ENCODE measurements around the gene RPS6KA2. TPM values are rescaled to one million over a fixed set of nuclear protein-coding genes. Genes with fewer than 3 reads are reported as not detected.

RPS6KA2 gene
- polyA plus RNA-seq, 1 experiment: 70.9 TPM

- CTCF ChIA-PET: interaction anchor here (0.6 to 2.4 kb wide), 2 partner anchors 204 to 311 kb away, joined by 4 to 8 read pairs; no protein-coding TSS in a partner anchor
- no peaks in the 10 kb centered on the region for H3K27me3 ChIP-seq (ENCODE audit: control insufficient read depth, insufficient read depth, low read length)
- TF ChIP-seq CTCF (IDR thresholded peaks at IDR 0.05; ENCODE audit: low read depth, low read length): no peak
- no peaks in the 10 kb centered on the region; the same call in 1 of the 2 replicates for H3K9me3 ChIP-seq (ENCODE audit: control insufficient read depth, insufficient read depth, low read length)
- POLR2A ChIA-PET: no interaction called here
- no peak overlapping the region for H3K27ac ChIP-seq (ENCODE audit: low read depth, low read length)
- no peak for DNase-seq (ENCODE audit: low read depth, low spot score)
- H3K4me3 ChIP-seq (ENCODE audit: low read depth, low read length): no peak overlapping the region
Measured at GRCh38 chr6:166464068-166465002, 162.7 kb downstream of the RPS6KA2 start.

DNA sequence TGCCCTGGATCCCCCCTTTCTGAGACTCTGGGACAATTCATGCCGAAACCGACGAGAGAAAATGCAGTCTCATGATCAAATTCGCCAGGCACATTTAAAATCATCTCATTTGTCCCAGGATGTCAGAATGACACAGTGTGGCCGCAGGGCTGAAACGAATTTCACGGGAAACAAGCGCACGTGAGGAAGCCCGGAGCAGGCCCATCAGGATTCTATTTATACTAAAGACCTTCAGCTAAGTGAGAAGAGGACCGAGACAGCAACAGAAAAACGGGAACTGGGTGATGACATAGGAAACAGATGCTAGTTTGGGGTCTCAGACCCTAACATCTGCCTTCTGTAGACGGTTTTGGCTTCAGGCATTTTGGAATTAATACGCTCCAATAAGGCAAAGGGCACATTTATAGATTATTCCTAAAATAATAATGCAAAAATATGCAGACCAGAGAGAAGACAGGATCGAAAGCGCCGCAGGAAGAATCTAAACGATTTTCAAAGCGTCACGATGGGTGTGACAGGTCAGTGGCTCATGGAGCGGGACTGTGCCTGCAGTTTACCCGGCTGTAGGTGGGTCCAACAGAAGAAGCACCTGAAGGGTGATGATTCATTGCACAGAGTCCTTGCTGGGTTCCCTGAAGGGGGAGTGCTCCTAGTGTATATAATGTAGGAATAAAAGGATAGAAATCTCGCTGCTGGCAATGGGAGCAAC lies 163.5 kb downstream of the RPS6KA2 start:
- no peaks in the 10 kb centered on the region; the same call in 1 of the 2 replicates for H3K9me3 ChIP-seq (ENCODE audit: control insufficient read depth, insufficient read depth, low read length)
- ChIA-PET POLR2A (no interaction called here), CTCF (interaction anchor here (0.6 kb wide), 1 partner anchor 105 kb away, joined by 4 read pairs; no protein-coding TSS in a partner anchor)
- no peak for DNase-seq (ENCODE audit: low read depth, low spot score)
- H3K4me3 ChIP-seq (ENCODE audit: low read depth, low read length): no peak overlapping the region
- H3K27me3 ChIP-seq (ENCODE audit: control insufficient read depth, insufficient read depth, low read length): no peaks in the 10 kb centered on the region
- H3K27ac ChIP-seq (ENCODE audit: low read depth, low read length): peak overlapping the region; percentile 11
- TF ChIP-seq CTCF (IDR thresholded peaks at IDR 0.05; ENCODE audit: low read depth, low read length): no peak

DNA sequence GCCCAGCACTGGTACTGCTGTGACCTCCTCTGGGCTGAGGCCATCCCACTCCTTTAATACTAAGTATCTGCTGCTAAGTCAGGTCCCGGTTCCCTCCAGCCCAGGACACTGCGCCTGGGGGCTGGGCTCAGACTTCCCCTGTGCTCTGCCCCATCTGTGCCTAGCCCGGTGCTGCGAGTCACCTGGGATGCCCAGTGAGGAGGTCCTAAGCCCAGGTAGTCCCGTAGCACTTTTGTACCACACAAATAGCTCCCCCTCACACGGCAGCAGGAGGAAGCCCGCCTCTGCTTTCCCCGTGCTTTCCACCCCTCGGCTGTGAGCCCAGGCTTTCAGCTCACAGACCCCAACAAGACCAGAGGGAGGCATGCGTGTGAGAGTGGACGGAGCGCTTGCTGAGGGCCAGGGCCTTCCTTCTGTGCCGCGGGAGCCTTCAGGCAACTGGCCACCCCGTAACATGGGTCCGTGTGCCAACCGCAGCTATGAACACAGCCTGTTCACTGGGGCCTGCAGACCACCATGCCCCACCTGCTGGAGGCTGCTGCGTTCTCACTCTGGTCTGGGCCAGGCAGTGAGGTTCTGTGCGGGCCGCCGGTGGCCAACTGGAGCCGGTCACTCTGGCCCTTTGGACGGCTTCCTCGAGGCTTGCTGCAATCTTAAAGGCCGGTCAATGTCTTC lies 164.5 kb downstream of the RPS6KA2 start:
- H3K27me3 ChIP-seq (ENCODE audit: control insufficient read depth, insufficient read depth, low read length): no peaks in the 10 kb centered on the region
- CTCF ChIA-PET: no interaction called here
- POLR2A ChIA-PET: no interaction called here
- H3K27ac ChIP-seq (ENCODE audit: low read depth, low read length): no peak overlapping the region
- no peak for TF ChIP-seq CTCF (IDR thresholded peaks at IDR 0.05; ENCODE audit: low read depth, low read length)
- H3K9me3 ChIP-seq (ENCODE audit: control insufficient read depth, insufficient read depth, low read length): no peaks in the 10 kb centered on the region; the same call in none of the 2 replicates
- H3K4me3 ChIP-seq (ENCODE audit: low read depth, low read length): no peak overlapping the region
- DNase-seq (ENCODE audit: low read depth, low spot score): no peak

DNA sequence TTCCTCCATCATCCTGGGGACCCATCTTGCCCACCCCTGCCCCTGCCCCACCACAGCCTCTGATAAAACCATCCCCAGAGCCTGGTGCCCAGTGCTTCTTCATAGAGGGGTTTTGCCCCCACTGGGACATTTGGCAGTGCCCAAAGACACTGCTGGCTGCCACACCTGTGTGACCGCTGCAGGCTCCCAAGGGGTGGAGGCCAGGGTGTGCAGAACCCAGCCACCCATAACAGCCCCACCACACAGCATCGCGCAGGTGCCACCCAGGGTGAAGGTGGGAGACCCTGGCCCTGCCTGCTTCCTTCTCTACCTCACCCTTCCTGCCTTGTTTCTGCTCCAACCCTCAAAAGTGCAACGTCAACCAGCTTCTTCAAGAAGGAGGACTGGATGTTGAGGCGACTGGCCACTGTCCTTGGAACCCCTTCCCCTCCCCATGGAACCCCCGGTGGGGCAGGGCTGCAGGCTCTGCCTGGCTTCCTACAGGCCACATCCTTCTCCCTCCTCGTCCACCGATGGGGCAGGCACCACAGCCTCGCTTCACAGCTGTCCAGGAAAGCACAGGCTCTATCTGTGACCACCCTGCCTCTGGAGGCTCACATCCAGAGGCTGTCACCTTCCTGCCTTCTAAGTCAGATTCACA lies 165.1 kb downstream of the RPS6KA2 start:
- no peak for DNase-seq (ENCODE audit: low read depth, low spot score)
- Histone ChIP-seq H3K27me3 (ENCODE audit: control insufficient read depth, insufficient read depth, low read length) (no peaks in the 10 kb centered on the region), H3K9me3 (ENCODE audit: control insufficient read depth, insufficient read depth, low read length) (no peaks in the 10 kb centered on the region; the same call in none of the 2 replicates), H3K4me3 (ENCODE audit: low read depth, low read length) (no peak overlapping the region), H3K27ac (ENCODE audit: low read depth, low read length) (no peak overlapping the region)
- TF ChIP-seq CTCF (IDR thresholded peaks at IDR 0.05; ENCODE audit: low read depth, low read length): no peak
- CTCF ChIA-PET: no interaction called here
- POLR2A ChIA-PET: no interaction called here

All from AG04450 (cell line).